K562 (cell line): Measurements from ENCODE around the gene HOXB7. TPM values are rescaled to one million over a fixed set of nuclear protein-coding genes. Genes with fewer than 3 reads are reported as not detected.
A peak's percentile ranks its signal among the peaks of the same experiment; 100 is the strongest.

Experiments used
- ATAC-seq: fragments of 200-7000 bp; cut with Tn5 transposase; 3 replicates; pipeline ENCODE4 v1.9.1; 2020; ENCODE audit warnings: moderate library complexity
- BruUV-seq: library from RNA; stranded (reverse); fragments of 400-500 nt; replicated peaks from 2 replicates; lab custom pipeline; 2021; lab: Mats Ljungman, UMichigan
- CTCF ChIA-PET: fragments of 300-600 bp; formaldehyde crosslinking; extraction: SDS; loops from one replicate; lab custom pipeline; 2021; ENCODE audit warnings: low intra/inter-chr PET ratio; lab: Yijun Ruan, JAX
- POLR2A ChIA-PET: fragments of 300-600, 350-650 bp; sonication (Branson Sonifier 250); formaldehyde crosslinking; extraction: SDS; loops from one replicate; lab custom pipeline; 2021; ENCODE audit warnings: antibody characterized with exemption, inconsistent platforms; lab: Yijun Ruan, JAX
- DNase-seq, 4 experiments: peaks; one replicate each; pipeline versions ENCODE4 v3.0.0 to v3.0.0-alpha.2; 2011 to 2018; ENCODE audit warnings: low spot score in 3 of 4, mixed read lengths in 3 of 4; ENCODE audit errors: extremely low read depth in 1 of 4
- FAIRE-seq: peaks from 2 replicates; lab custom pipeline; 2011; peaks lifted over from hg19 to GRCh38; lab: Jason Lieb, UNC
- H2AFZ ChIP-seq: 2 replicates; pipeline ENCODE4 v1.6.0; 2011; ENCODE audit warnings: low read depth, low read length, control low read depth, inconsistent platforms
- H3K27ac ChIP-seq: fragments of 200-600 bp; 3 replicates; pipeline ENCODE4 v1.8.0; 2011; ENCODE audit warnings: low read depth, mild to moderate bottlenecking, control low read depth, inconsistent platforms, low read length, moderate library complexity, mixed read lengths; ENCODE audit errors: extremely low read depth
- H3K27me3 ChIP-seq, 2 experiments: fragments of 300-600 bp in 1 of 2; 2 replicates in 1 of 2; 3 replicates in 1 of 2; pipeline versions ENCODE4 v1.6.0 to v1.8.0; 2011; ENCODE audit warnings: inconsistent platforms in 2 of 2, low read length in 2 of 2, mild to moderate bottlenecking in 1 of 2, mixed read lengths in 1 of 2, moderate library complexity in 1 of 2; ENCODE audit not compliant: control insufficient read depth in 2 of 2, insufficient read depth in 2 of 2
- H3K36me3 ChIP-seq: fragments of 300-600 bp; 3 replicates; pipeline ENCODE4 v1.8.0; 2011; ENCODE audit warnings: mild to moderate bottlenecking, low read length, inconsistent platforms; ENCODE audit not compliant: control insufficient read depth, insufficient read depth
- H3K4me1 ChIP-seq, 2 experiments: fragments of 200-600 bp in 1 of 2; replicated peaks in 1 of 2; 2 replicates in 1 of 2; 3 replicates in 1 of 2; pipeline versions ENCODE4 v1.5.1 to v1.8.0; 2011; ENCODE audit warnings: inconsistent platforms in 2 of 2, low read length in 2 of 2, mild to moderate bottlenecking in 1 of 2, mixed read lengths in 1 of 2, moderate library complexity in 1 of 2; ENCODE audit not compliant: control insufficient read depth in 2 of 2, insufficient read depth in 2 of 2
- H3K4me2 ChIP-seq: 2 replicates; pipeline ENCODE4 v1.6.1; 2011; ENCODE audit warnings: low read length, control low read depth, inconsistent platforms, mixed read lengths; ENCODE audit not compliant: insufficient read depth
- H3K4me3 ChIP-seq: fragments of 200-600 bp; sonication (generic), shearing (Covaris generic); 2 replicates; pipeline ENCODE4 v1.5.1; 2016; ENCODE audit warnings: control low read depth, inconsistent platforms
- H3K79me2 ChIP-seq: fragments of 200-600 bp; 3 replicates; pipeline ENCODE4 v1.8.0; 2011; ENCODE audit warnings: low read length, inconsistent platforms; ENCODE audit not compliant: control insufficient read depth, insufficient read depth
- H3K9ac ChIP-seq, 2 experiments: 2 replicates each; pipeline versions ENCODE4 v1.6.0 to v1.6.1; 2011; ENCODE audit warnings: low read depth in 2 of 2, low read length in 2 of 2, control low read depth in 1 of 2, inconsistent platforms in 1 of 2, mild to moderate bottlenecking in 1 of 2, mixed read lengths in 1 of 2; ENCODE audit not compliant: insufficient read depth in 1 of 2
- H3K9me1 ChIP-seq: one replicate; pipeline ENCODE4 v1.6.0; 2011; ENCODE audit warnings: inconsistent platforms, mild to moderate bottlenecking, low read length, moderate library complexity; ENCODE audit not compliant: control insufficient read depth, insufficient read depth
- H3K9me3 ChIP-seq: replicated peaks from 2 replicates; pipeline ENCODE4 v1.5.1; 2011; ENCODE audit warnings: low read depth, low read length, inconsistent platforms; ENCODE audit not compliant: control insufficient read depth, insufficient read depth
- H4K20me1 ChIP-seq: replicated peaks from 2 replicates; pipeline ENCODE4 v1.6.1; 2011; ENCODE audit warnings: low read length, inconsistent platforms, mixed read lengths; ENCODE audit not compliant: control insufficient read depth, insufficient read depth
- CBX5 ChIP-seq: IDR thresholded peaks from 2 replicates; pipeline ENCODE4 v1.6.1; 2014; ENCODE audit warnings: low read depth, borderline replicate concordance
- FOSL1 ChIP-seq: fragments of 200-800 bp; sonication (Bioruptor generic); conservative IDR thresholded peaks from 2 replicates; pipeline ENCODE4 v1.6.1; 2016; ENCODE audit warnings: missing genetic modification characterization, missing compliant biosample characterization
- HLTF ChIP-seq: fragments of 450-650 bp; IDR thresholded peaks from 2 replicates; pipeline ENCODE4 v1.6.1; 2016
- MEIS2 ChIP-seq: fragments of 450-650 bp; IDR thresholded peaks from 2 replicates; pipeline ENCODE4 v1.6.1; 2014; ENCODE audit warnings: mild to moderate bottlenecking; ENCODE audit not compliant: partially characterized antibody
- PBX2 ChIP-seq, 2 experiments: IDR thresholded peaks in 1 of 2; conservative IDR thresholded peaks in 1 of 2; 2 replicates each; pipeline ENCODE4 v1.6.1; 2016; ENCODE audit warnings: low read depth in 2 of 2, mild to moderate bottlenecking in 1 of 2, missing compliant biosample characterization in 1 of 2, missing genetic modification characterization in 1 of 2, moderate library complexity in 1 of 2
- PCBP2 ChIP-seq: fragments of 200-400 bp; formaldehyde crosslinking; IDR thresholded peaks from 2 replicates; pipeline ENCODE4 v1.6.1; 2018; ENCODE audit warnings: low read length, low read depth, mild to moderate bottlenecking, moderate library complexity; ENCODE audit not compliant: poor library complexity, severe bottlenecking
- RBFOX2 ChIP-seq: fragments of 200-400 bp; formaldehyde crosslinking; IDR thresholded peaks from 2 replicates; pipeline ENCODE4 v1.6.1; 2017; ENCODE audit warnings: low read depth, mild to moderate bottlenecking, low read length, moderate library complexity
- ZNF347 ChIP-seq: fragments of 450-650 bp; formaldehyde crosslinking; IDR thresholded peaks from 2 replicates; pipeline ENCODE4 v1.4.0; 2020; ENCODE audit warnings: low read depth, mild to moderate bottlenecking, moderate library complexity
- ZNF589 ChIP-seq: fragments of 200-800 bp; sonication (Bioruptor generic); IDR thresholded peaks from 2 replicates; pipeline ENCODE4 v1.6.1; 2016; ENCODE audit warnings: low read depth, missing genetic modification characterization, missing compliant biosample characterization
- WGBS: fragments of 100-300 bp; shearing (Covaris generic); methylation state at CpG from one replicate; pipeline ENCODE4 v1.1.6; 2016; ENCODE audit warnings: low coverage, mixed read lengths; ENCODE audit not compliant: insufficient coverage; ENCODE audit errors: missing lambda C conversion rate; 5-methylcytosine and 5-hydroxymethylcytosine counted together
- in situ Hi-C: fragments of 300-500 bp; cut with MboI; formaldehyde crosslinking; loops from 4 replicates; pipeline ENCODE4 v1.15.0; 2018; ENCODE audit warnings: inconsistent platforms, mixed read lengths
- intact Hi-C: fragments of 100-400 bp; cut with micrococcal nuclease; formaldehyde crosslinking; loops from 2 replicates; pipeline ENCODE4 v1.14.2; 2022
- polyA plus RNA-seq, 8 experiments: library from polyadenylated mRNA; depleted of rRNA in 4 of 8; stranded (reverse) in 5 of 8; unstranded in 3 of 8; fragments of >200 nt; fragmentation: Nextera tagmentation in 2 of 8; fragmentation: Illumina TruSeq in 1 of 8; extraction: Ambion mirVana in 2 of 8; extraction: Trizol in 1 of 8; gene quantifications; 2 replicates each; pipeline versions ENCODE4 v1.2.1 to v1.2.3, GENCODE V29; 2011 to 2014; ENCODE audit warnings: inconsistent platforms in 1 of 8, missing spikeins in 1 of 8
- total RNA-seq, 7 experiments: library from RNA; depleted of rRNA in 6 of 7; stranded (reverse); fragments of >200 nt in 6 of 7; fragmentation: Illumina TruSeq in 2 of 7; extraction: Trizol in 2 of 7; gene quantifications; 2 replicates each; pipeline versions ENCODE4 v1.2.1 to v1.2.3, GENCODE V29; 2011 to 2021; ENCODE audit warnings: low replicate concordance in 1 of 7
- TF ChIP-seq, protein P1 (sequence below): fragments of 450-650 bp; IDR thresholded peaks from 2 replicates; pipeline ENCODE4 v1.6.1; 2016

HOXB7 gene
- total and polyA plus RNA-seq, 9 of the 15 experiments (the other 6 are each of a cell fraction or from before 2014, with no cell fraction given) = 5.5 to 16.7 (median 8.3) TPM

- Histone ChIP-seq H3K4me1 (peaks cover 8 to 16% of the 10 kb centered on the region in 2 experiments), H2AFZ (no peak overlapping the region), H3K4me3 (no peak overlapping the region), H3K27ac (no peak overlapping the region), H3K79me2 (peaks cover 40% of the 10 kb centered on the region), H3K9me3 (no peaks in the 10 kb centered on the region), H3K9me1 (peaks cover 6% of the 10 kb centered on the region), H4K20me1 (no peaks in the 10 kb centered on the region; the same call in 1 of the 2 replicates), H3K4me2 (no peak overlapping the region), H3K36me3 (peaks cover 89% of the 10 kb centered on the region; the same call in 2 of the 3 replicates), H3K9ac (no peak overlapping the region), H3K27me3 (no peaks in the 10 kb centered on the region)
- POLR2A ChIA-PET = interaction anchor here (0.6 to 0.9 kb wide), 2 partner anchors 14 to 91 kb away, joined by 3 read pairs; no protein-coding TSS in a partner anchor
- TF ChIP-seq FOSL1 (tag) = no peak
- CTCF ChIA-PET = no interaction called here
- no peak for FAIRE-seq
- in situ Hi-C loops = no loop called here
- intact Hi-C loops = no loop called here
- BruUV-seq = no TSS peak
- DNase-seq = no peak
- WGBS = 84% methylated on average over 6 of the region's 10 CpGs
- ATAC-seq = no peak
Measured at GRCh38 chr17:48563867-48564187, 47.0 kb downstream of the HOXB7 start.

DNA sequence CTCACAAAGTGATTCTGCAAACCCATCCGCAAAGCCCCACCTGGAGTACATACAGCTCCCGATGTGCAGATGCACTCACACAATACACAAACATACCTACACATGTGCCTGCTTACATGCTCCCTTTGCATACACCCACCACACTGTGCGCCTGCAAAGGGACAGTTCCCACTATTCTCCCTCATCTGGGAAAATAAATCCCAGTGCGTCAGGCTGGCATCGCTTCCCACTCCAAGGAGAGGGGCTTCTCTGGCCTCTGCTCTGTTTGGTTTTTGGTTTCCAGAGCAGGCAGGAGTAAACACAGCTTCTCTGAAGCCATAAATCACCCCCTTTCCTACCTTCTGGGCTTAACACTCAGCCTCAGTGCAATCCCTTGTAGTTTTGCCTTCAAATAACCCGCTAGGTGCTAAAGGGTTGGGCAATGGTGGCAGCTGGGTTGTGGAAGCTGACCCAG lies 47.4 kb downstream of the HOXB7 start:
- Histone ChIP-seq H3K4me2 (no peak overlapping the region), H2AFZ (no peak overlapping the region), H3K27me3 (no peaks in the 10 kb centered on the region), H3K4me3 (no peak overlapping the region), H3K4me1 (peaks cover 8 to 14% of the 10 kb centered on the region in 2 experiments), H3K79me2 (peaks cover 36% of the 10 kb centered on the region), H3K36me3 (peaks cover 89% of the 10 kb centered on the region; the same call in 2 of the 3 replicates), H4K20me1 (no peaks in the 10 kb centered on the region), H3K9me1 (peaks cover 6% of the 10 kb centered on the region), H3K27ac (no peak overlapping the region; the same call in 2 of the 3 replicates), H3K9ac (no peak overlapping the region), H3K9me3 (no peaks in the 10 kb centered on the region)
- ATAC-seq (no peak), DNase-seq (no peak), FAIRE-seq (no peak)
- no TSS peak for BruUV-seq
- intact Hi-C loops (no loop called here), in situ Hi-C loops (no loop called here)
- TF ChIP-seq PBX2 (CRISPR knock-in tag; IDR thresholded peaks at IDR 0.05; ENCODE audit: low read depth) (no peak), PBX2 (tag; conservative IDR thresholded peaks at IDR 0.05; ENCODE audit: low read depth) (0 out of 2 replicates have a peak, but pooled peaks have one; percentile 14), MEIS2 (peak; percentile 30), ZNF347 (CRISPR knock-in tag) (no peak), CBX5 (no peak), ZNF589 (CRISPR knock-in tag) (no peak), HLTF (no peak), RBFOX2 (no peak), PCBP2 (no peak)
- TF ChIP-seq, protein P1, sequence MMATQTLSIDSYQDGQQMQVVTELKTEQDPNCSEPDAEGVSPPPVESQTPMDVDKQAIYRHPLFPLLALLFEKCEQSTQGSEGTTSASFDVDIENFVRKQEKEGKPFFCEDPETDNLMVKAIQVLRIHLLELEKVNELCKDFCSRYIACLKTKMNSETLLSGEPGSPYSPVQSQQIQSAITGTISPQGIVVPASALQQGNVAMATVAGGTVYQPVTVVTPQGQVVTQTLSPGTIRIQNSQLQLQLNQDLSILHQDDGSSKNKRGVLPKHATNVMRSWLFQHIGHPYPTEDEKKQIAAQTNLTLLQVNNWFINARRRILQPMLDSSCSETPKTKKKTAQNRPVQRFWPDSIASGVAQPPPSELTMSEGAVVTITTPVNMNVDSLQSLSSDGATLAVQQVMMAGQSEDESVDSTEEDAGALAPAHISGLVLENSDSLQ = peak; percentile 11; the same call in 1 of the 2 replicates
- CTCF ChIA-PET = no interaction called here
- WGBS = 90% methylated on average over 6 of the region's 6 CpGs
- POLR2A ChIA-PET = interaction anchor here (0.6 to 0.9 kb wide), 2 partner anchors 14 to 178 kb away, joined by 3 read pairs; no protein-coding TSS in a partner anchor
